Lung (tissue), 12 donors: ENCODE measurements around the gene UBE2F. TPM values are rescaled to one million over a fixed set of nuclear protein-coding genes. Genes with fewer than 3 reads are reported as not detected.
"Not testable (repeated sequence)": the region's sequence is repeated elsewhere in the genome, so short reads cannot be mapped to it uniquely, and the experiment has no call there.

Source experiments
- ATAC-seq: fragments of 200-7000 bp; cut with Tn5 transposase; one replicate; pipeline ENCODE4 v1.9.1; 2020; ENCODE audit warnings: moderate number of reproducible peaks; ENCODE audit not compliant: insufficient read depth, low FRiP score
- DNase-seq, 3 donors: peaks; one replicate each; pipeline ENCODE4 v3.0.0-alpha.2; 2013 to 2017
- H3K27ac ChIP-seq, 2 donors: one replicate each; pipeline ENCODE4 v1.5.1; 2013; ENCODE audit warnings: mild to moderate bottlenecking in 2 of 2, moderate library complexity in 2 of 2, control low read depth in 1 of 2, inconsistent platforms in 1 of 2, low read depth in 1 of 2, low read length in 1 of 2
- H3K27me3 ChIP-seq, 3 donors: one replicate each; pipeline ENCODE4 v1.5.1; 2013; ENCODE audit warnings: low read length in 2 of 3; ENCODE audit not compliant: control insufficient read depth in 3 of 3, insufficient read depth in 3 of 3
- H3K36me3 ChIP-seq, 4 donors: one replicate each; pipeline ENCODE4 v1.5.1; 2013; ENCODE audit warnings: low read length in 4 of 4, mild to moderate bottlenecking in 1 of 4, moderate library complexity in 1 of 4; ENCODE audit not compliant: control insufficient read depth in 4 of 4, insufficient read depth in 4 of 4
- H3K4me1 ChIP-seq, 5 donors: one replicate each; pipeline ENCODE4 v1.5.1; 2013; ENCODE audit warnings: low read length in 5 of 5, mild to moderate bottlenecking in 2 of 5, moderate library complexity in 1 of 5; ENCODE audit not compliant: control insufficient read depth in 5 of 5, insufficient read depth in 5 of 5
- H3K4me3 ChIP-seq: one replicate; pipeline ENCODE4 v1.5.1; 2013; ENCODE audit warnings: mild to moderate bottlenecking, control low read depth, moderate library complexity
- H3K9ac ChIP-seq, 2 donors: one replicate each; pipeline ENCODE4 v1.5.1; 2013; ENCODE audit warnings: low read length in 2 of 2, control low read depth in 1 of 2; ENCODE audit not compliant: insufficient read depth in 1 of 2
- H3K9me3 ChIP-seq, 4 donors: one replicate each; pipeline ENCODE4 v1.5.1; 2013; ENCODE audit warnings: low read length in 3 of 4, mild to moderate bottlenecking in 1 of 4, moderate library complexity in 1 of 4; ENCODE audit not compliant: control insufficient read depth in 4 of 4, insufficient read depth in 3 of 4
- CTCF ChIP-seq: IDR thresholded peaks from 2 replicates; pipeline ENCODE4 v1.5.1; 2012; ENCODE audit warnings: mild to moderate bottlenecking; ENCODE audit errors: control extremely low read depth, extremely low read depth
- WGBS, 2 donors: extraction: QIAGEN DNeasy Blood & Tissue Kit; methylation state at CpG; one replicate each; pipeline ENCODE4 v1.1.7; 2013; 5-methylcytosine and 5-hydroxymethylcytosine counted together
- polyA plus RNA-seq, 2 donors: library from polyadenylated mRNA; stranded (reverse); fragments of 200-250 nt; gene quantifications; one replicate each; pipeline ENCODE4 v1.2.1, GENCODE V29; 2013
- total RNA-seq, 2 donors: library from RNA; depleted of rRNA in 1 of 2; stranded (reverse); fragments of >200 nt in 1 of 2; gene quantifications; one replicate each; pipeline ENCODE4 v1.2.1, GENCODE V29; 2014 to 2021
- donor health status: control.
- donor health status: control.
- donor health status: Bipolar disorder and iron deficiency.
- donor health status: healthy.
- donor health status: DM: yes; HTN: yes; CAD: no.

Gene UBE2F
- total and polyA plus RNA-seq, 4 donors, result 30.3 to 63.3 (median 46.8) TPM

DNA sequence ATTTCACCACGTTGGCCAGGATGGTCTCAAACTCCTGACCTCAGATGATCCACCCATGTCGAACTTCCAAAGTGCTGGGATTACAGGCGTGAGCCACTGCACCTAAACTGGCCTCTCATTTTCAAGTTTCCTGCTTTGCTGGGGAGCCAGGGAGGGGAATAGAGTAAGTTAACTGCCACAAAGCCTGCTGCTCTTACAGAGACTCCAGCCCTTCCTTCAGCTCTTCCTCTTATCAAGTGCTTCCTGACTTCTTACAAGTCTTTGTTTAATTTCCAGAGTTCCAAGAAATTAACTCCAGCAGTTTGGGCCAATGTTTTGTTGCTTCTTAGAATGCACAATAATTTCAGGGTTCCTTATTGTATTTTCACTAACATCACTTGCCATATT lies 24.3 kb upstream of the UBE2F start:
- Histone ChIP-seq H3K4me3 (no peak overlapping the region), H3K9me3 (peaks cover 0 to 20% (median 4%) of the 10 kb centered on the region in 4 donors), H3K9ac (no peak overlapping the region), H3K27me3 (no peaks in the 10 kb centered on the region), H3K4me1 (peaks cover 0 to 1% (median 0%) of the 10 kb centered on the region in 5 donors), H3K36me3 (no peaks in the 10 kb centered on the region), H3K27ac (no peak overlapping the region)
- DNase-seq (no peak), ATAC-seq (no peak)
- WGBS, 2 donors, result 32 to 49% methylated on average over 3 of the region's 3 CpGs
- no peak for TF ChIP-seq CTCF

- no peak for TF ChIP-seq CTCF
- ATAC-seq, result no peak
- DNase-seq, result no peak
- H3K36me3 ChIP-seq, result no peaks in the 10 kb centered on the region
- H3K4me1 ChIP-seq, result peaks cover 0 to 1% (median 0%) of the 10 kb centered on the region in 5 donors
- no peaks in the 10 kb centered on the region for H3K27me3 ChIP-seq
- H3K9me3 ChIP-seq, result peaks cover 0 to 20% (median 4%) of the 10 kb centered on the region in 4 donors
- no peak overlapping the region for H3K9ac ChIP-seq
- H3K4me3 ChIP-seq, result no peak overlapping the region
- no peak overlapping the region for H3K27ac ChIP-seq
- WGBS, 2 donors, result 82 to 97% methylated on average over 7 of the region's 7 CpGs
Measured at GRCh38 chr2:237943395-237944094, 23.3 kb upstream of the UBE2F start.

- Histone ChIP-seq H3K27ac (no peak overlapping the region), H3K36me3 (no peaks in the 10 kb centered on the region), H3K27me3 (no peaks in the 10 kb centered on the region), H3K9ac (no peak overlapping the region), H3K9me3 (peaks cover 0 to 20% (median 4%) of the 10 kb centered on the region in 4 donors), H3K4me1 (peaks cover 0 to 1% (median 0%) of the 10 kb centered on the region in 5 donors), H3K4me3 (no peak overlapping the region)
- no peak for TF ChIP-seq CTCF
- 83 to 91% methylated on average over 4 of the region's 4 CpGs for WGBS, 2 donors
- ATAC-seq (no peak), DNase-seq (no peak)
Measured at GRCh38 chr2:237944302-237944701, 22.5 kb upstream of the UBE2F start.

DNA sequence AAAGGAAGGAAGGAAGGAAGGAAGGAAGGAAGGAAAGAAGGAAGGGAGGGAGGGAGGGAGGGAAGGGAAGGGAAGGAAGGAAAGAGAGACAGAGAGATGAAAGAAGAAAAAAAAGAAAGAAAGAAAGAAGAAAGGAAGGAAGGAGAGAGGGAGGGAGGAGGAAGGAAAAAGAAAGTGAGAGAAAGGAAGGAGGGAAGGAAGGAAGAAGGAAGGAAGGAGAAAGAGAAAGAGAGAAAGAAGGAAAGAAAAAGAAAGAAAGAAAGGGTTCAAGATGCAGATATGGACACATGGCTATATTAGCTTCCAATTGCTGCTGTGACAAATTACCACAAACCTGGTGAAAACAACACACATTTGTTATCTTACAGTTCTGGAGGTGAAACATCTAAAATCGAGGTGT lies 20.4 kb upstream of the UBE2F start:
- DNase-seq (no peak), ATAC-seq (no peak)
- Histone ChIP-seq H3K27ac (no peak overlapping the region), H3K4me3 (no peak overlapping the region), H3K9ac (no peak overlapping the region), H3K4me1 (no peaks in the 10 kb centered on the region), H3K36me3 (no peaks in the 10 kb centered on the region), H3K27me3 (no peaks in the 10 kb centered on the region), H3K9me3 (peaks cover 0 to 20% (median 4%) of the 10 kb centered on the region in 4 donors)
- WGBS, 2 donors, result 61 to 67% methylated on average over 1 of the region's 1 CpG
- no peak for TF ChIP-seq CTCF

- peaks cover 8 to 16% (median 9%) of the 10 kb centered on the region in 3 donors for H3K27me3 ChIP-seq
- not testable (repeated sequence) for H3K4me3 ChIP-seq, H3K36me3 ChIP-seq, ATAC-seq, H3K27ac ChIP-seq, H3K9ac ChIP-seq, H3K4me1 ChIP-seq, DNase-seq, H3K9me3 ChIP-seq
- 73 to 82% methylated on average over 4 of the region's 4 CpGs for WGBS, 2 donors
Measured at GRCh38 chr2:237951354-237951753, 15.5 kb upstream of the UBE2F start.
